Lung (tissue), 12 donors: ENCODE measurements around the gene COL4A2. TPM values are rescaled to one million over a fixed set of nuclear protein-coding genes. Genes with fewer than 3 reads are reported as not detected.

ENCODE experiments used
- ATAC-seq: fragments of 200-7000 bp; cut with Tn5 transposase; one replicate; pipeline ENCODE4 v1.9.1; 2020; ENCODE audit warnings: moderate number of reproducible peaks; ENCODE audit not compliant: insufficient read depth, low FRiP score
- DNase-seq, 3 donors: peaks; one replicate each; pipeline ENCODE4 v3.0.0-alpha.2; 2013 to 2017
- H3K27ac ChIP-seq, 2 donors: one replicate each; pipeline ENCODE4 v1.5.1; 2013; ENCODE audit warnings: mild to moderate bottlenecking in 2 of 2, moderate library complexity in 2 of 2, control low read depth in 1 of 2, inconsistent platforms in 1 of 2, low read depth in 1 of 2, low read length in 1 of 2
- H3K27me3 ChIP-seq, 3 donors: one replicate each; pipeline ENCODE4 v1.5.1; 2013; ENCODE audit warnings: low read length in 2 of 3; ENCODE audit not compliant: control insufficient read depth in 3 of 3, insufficient read depth in 3 of 3
- H3K36me3 ChIP-seq, 4 donors: one replicate each; pipeline ENCODE4 v1.5.1; 2013; ENCODE audit warnings: low read length in 4 of 4, mild to moderate bottlenecking in 1 of 4, moderate library complexity in 1 of 4; ENCODE audit not compliant: control insufficient read depth in 4 of 4, insufficient read depth in 4 of 4
- H3K4me1 ChIP-seq, 5 donors: one replicate each; pipeline ENCODE4 v1.5.1; 2013; ENCODE audit warnings: low read length in 5 of 5, mild to moderate bottlenecking in 2 of 5, moderate library complexity in 1 of 5; ENCODE audit not compliant: control insufficient read depth in 5 of 5, insufficient read depth in 5 of 5
- H3K4me3 ChIP-seq: one replicate; pipeline ENCODE4 v1.5.1; 2013; ENCODE audit warnings: mild to moderate bottlenecking, control low read depth, moderate library complexity
- H3K9ac ChIP-seq, 2 donors: one replicate each; pipeline ENCODE4 v1.5.1; 2013; ENCODE audit warnings: low read length in 2 of 2, control low read depth in 1 of 2; ENCODE audit not compliant: insufficient read depth in 1 of 2
- H3K9me3 ChIP-seq, 4 donors: one replicate each; pipeline ENCODE4 v1.5.1; 2013; ENCODE audit warnings: low read length in 3 of 4, mild to moderate bottlenecking in 1 of 4, moderate library complexity in 1 of 4; ENCODE audit not compliant: control insufficient read depth in 4 of 4, insufficient read depth in 3 of 4
- WGBS, 2 donors: extraction: QIAGEN DNeasy Blood & Tissue Kit; methylation state at CpG; one replicate each; pipeline ENCODE4 v1.1.7; 2013; 5-methylcytosine and 5-hydroxymethylcytosine counted together
- polyA plus RNA-seq, 2 donors: library from polyadenylated mRNA; stranded (reverse); fragments of 200-250 nt; gene quantifications; one replicate each; pipeline ENCODE4 v1.2.1, GENCODE V29; 2013
- total RNA-seq, 2 donors: library from RNA; depleted of rRNA in 1 of 2; stranded (reverse); fragments of >200 nt in 1 of 2; gene quantifications; one replicate each; pipeline ENCODE4 v1.2.1, GENCODE V29; 2014 to 2021
- TF ChIP-seq, protein P1 (sequence below): IDR thresholded peaks from 2 replicates; pipeline ENCODE4 v1.5.1; 2012; ENCODE audit warnings: mild to moderate bottlenecking; ENCODE audit errors: control extremely low read depth, extremely low read depth
- donor health status: control.
- donor health status: control.
- donor health status: Bipolar disorder and iron deficiency.
- donor health status: healthy.
- donor health status: DM: yes; HTN: yes; CAD: no.

The COL4A2 gene
- total and polyA plus RNA-seq, 4 donors: 169 to 627 (median 339) TPM

DNA sequence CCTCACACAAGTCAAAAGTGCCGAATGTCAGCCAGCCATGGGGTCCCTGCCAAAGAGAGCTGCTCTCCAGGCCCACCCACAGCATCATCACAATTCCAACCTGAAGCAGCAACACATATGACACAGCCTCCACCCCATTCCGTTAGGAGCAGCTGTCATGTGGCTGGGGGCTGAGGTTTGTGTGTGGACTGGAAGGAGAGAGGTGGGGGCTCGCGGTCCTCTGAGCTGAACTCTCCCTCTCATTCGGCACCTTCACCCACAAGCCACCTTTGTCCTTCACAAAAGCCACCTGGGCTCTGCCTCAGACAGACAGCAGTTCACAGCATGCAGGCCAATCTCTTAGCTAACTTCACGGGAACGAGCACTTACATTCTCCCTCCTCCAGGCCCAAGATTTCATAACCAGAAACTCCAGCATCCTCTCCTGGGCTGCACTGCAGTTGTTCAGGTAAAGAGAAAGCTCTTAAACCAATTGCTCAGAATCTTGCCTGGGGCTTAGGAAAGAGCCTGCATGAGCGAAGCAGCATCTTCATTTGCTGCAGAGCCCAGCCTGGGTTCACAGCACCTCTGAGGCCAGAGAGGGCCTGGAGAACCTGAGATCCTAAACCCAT is 247.2 kb downstream of the COL4A2 start:
- Histone ChIP-seq H3K9ac (no peak overlapping the region), H3K4me1 (peaks cover 0 to 21% (median 4%) of the 10 kb centered on the region in 5 donors), H3K27ac (peak overlapping the region in 1 of 2 donors; percentile 57), H3K9me3 (no peaks in the 10 kb centered on the region), H3K36me3 (peaks cover 0 to 8% (median 1%) of the 10 kb centered on the region in 4 donors), H3K4me3 (no peak overlapping the region), H3K27me3 (no peaks in the 10 kb centered on the region)
- DNase-seq: no peak
- ATAC-seq: no peak
- TF ChIP-seq, protein P1, sequence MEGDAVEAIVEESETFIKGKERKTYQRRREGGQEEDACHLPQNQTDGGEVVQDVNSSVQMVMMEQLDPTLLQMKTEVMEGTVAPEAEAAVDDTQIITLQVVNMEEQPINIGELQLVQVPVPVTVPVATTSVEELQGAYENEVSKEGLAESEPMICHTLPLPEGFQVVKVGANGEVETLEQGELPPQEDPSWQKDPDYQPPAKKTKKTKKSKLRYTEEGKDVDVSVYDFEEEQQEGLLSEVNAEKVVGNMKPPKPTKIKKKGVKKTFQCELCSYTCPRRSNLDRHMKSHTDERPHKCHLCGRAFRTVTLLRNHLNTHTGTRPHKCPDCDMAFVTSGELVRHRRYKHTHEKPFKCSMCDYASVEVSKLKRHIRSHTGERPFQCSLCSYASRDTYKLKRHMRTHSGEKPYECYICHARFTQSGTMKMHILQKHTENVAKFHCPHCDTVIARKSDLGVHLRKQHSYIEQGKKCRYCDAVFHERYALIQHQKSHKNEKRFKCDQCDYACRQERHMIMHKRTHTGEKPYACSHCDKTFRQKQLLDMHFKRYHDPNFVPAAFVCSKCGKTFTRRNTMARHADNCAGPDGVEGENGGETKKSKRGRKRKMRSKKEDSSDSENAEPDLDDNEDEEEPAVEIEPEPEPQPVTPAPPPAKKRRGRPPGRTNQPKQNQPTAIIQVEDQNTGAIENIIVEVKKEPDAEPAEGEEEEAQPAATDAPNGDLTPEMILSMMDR: no peak
- 76 to 90% methylated on average over 8 of the region's 8 CpGs for WGBS, 2 donors

DNA sequence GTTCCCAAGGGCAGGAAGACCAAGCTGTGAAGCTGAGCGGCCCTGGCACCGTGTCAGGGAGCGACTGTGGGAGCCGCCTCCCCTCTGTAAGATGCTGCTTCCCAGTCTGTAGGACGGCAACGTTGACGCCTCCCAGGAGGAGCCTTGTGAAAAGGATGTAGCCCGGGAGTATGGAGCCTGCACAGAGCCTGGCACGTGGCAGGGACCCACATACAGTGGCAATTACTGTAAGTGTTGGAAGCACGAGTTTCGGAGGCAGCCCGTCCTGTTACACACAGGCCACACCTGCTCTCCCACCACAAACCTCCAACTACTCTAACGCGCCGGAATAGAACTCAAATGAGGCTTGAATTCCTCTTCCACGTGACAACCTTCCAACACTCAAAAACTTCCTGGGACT is 247.9 kb downstream of the COL4A2 start:
- ATAC-seq (no peak), DNase-seq (no peak)
- H3K27ac ChIP-seq: peak overlapping the region in 1 of 2 donors; percentile 79
- H3K9ac ChIP-seq: no peak overlapping the region
- no peak overlapping the region for H3K4me3 ChIP-seq
- H3K27me3 ChIP-seq: no peaks in the 10 kb centered on the region
- peaks cover 0 to 21% (median 10%) of the 10 kb centered on the region in 5 donors for H3K4me1 ChIP-seq
- peaks cover 0 to 8% (median 1%) of the 10 kb centered on the region in 4 donors for H3K36me3 ChIP-seq
- 80 to 81% methylated on average over 15 of the region's 16 CpGs for WGBS, 2 donors
- H3K9me3 ChIP-seq: no peaks in the 10 kb centered on the region
- TF ChIP-seq, protein P1: no peak

DNA sequence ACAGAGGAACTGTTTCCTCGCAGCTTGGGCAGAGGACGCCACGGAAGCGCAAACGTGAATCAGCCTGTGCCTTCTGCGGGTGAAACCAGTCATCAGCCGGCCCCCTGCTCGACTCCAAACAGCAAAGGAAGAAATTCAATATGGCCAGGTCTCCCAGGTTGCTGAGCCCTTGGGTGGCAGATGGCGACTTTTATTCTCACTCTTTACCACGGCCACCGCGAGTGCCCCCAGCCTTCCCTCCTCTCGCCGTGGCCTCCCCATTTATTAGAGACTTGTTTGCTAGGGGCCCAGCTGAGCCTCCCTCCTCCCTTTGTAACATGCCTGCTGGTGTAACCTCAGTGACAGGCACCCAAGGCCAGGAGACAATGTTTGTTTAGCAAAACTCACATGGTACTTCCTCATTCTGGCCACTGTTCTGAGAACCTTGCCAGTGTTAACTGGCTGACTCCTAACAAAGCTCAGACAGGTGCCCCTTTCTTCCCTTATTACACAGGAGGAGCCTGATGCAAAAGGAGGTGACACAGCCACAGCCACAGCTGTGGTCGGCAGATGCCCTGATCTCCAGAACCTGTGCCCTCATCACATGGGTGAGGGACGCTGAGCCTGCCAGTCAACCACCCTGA is 248.6 kb downstream of the COL4A2 start:
- ATAC-seq: no peak
- peaks cover 0 to 21% (median 17%) of the 10 kb centered on the region in 5 donors for H3K4me1 ChIP-seq
- peak overlapping the region in 1 of 2 donors; percentile 79 for H3K27ac ChIP-seq

More for the DNA sequence above, 248.6 kb downstream of the COL4A2 start:
- 74 to 77% methylated on average over 16 of the region's 16 CpGs for WGBS, 2 donors
- no peak for DNase-seq
- no peaks in the 10 kb centered on the region for H3K9me3 ChIP-seq
- H3K27me3 ChIP-seq: no peaks in the 10 kb centered on the region
- TF ChIP-seq, protein P1: no peak
- H3K4me3 ChIP-seq: no peak overlapping the region
- H3K9ac ChIP-seq: no peak overlapping the region
- H3K36me3 ChIP-seq: peaks cover 0 to 8% (median 1%) of the 10 kb centered on the region in 4 donors
